K562 (cell line): ENCODE measurements around the gene TM7SF3.

ENCODE experiments used
- ADNP ChIP-seq: fragments of 200-800 bp; sonication (Bioruptor generic); IDR thresholded peaks from 2 replicates; pipeline ENCODE4 v1.6.1; 2016; ENCODE audit warnings: missing genetic modification characterization, missing compliant biosample characterization
- ATF2 ChIP-seq: sonication (generic); formaldehyde crosslinking; IDR thresholded peaks from 2 replicates; pipeline ENCODE4 v1.8.1; 2022; ENCODE audit warnings: missing genetic modification reagents
- CREB3 ChIP-seq: fragments of 450-650 bp; conservative IDR thresholded peaks from 2 replicates; pipeline ENCODE4 v1.6.1; 2016; ENCODE audit warnings: missing genetic modification characterization, low read depth, mild to moderate bottlenecking, missing compliant biosample characterization, moderate library complexity
- CTBP1 ChIP-seq: fragments of 450-650 bp; IDR thresholded peaks from 2 replicates; pipeline ENCODE4 v1.6.1; 2016; ENCODE audit warnings: borderline replicate concordance
- CTCF ChIP-seq, 3 experiments: IDR thresholded peaks in 2 of 3; conservative IDR thresholded peaks in 1 of 3; 2 replicates each; pipeline ENCODE4 v1.5.1; 2011 to 2012; ENCODE audit warnings: low read length in 3 of 3, mild to moderate bottlenecking in 3 of 3, control low read depth in 2 of 3, improper control_type of control experiment in 1 of 3, inconsistent platforms in 1 of 3, low read depth in 1 of 3, mixed read lengths in 1 of 3, moderate library complexity in 1 of 3; ENCODE audit not compliant: insufficient read depth in 2 of 3
- HDAC6 ChIP-seq: IDR thresholded peaks from 2 replicates; pipeline ENCODE4 v1.6.1; 2012; ENCODE audit warnings: low read depth, mild to moderate bottlenecking, control low read depth, inconsistent platforms, low read length, moderate library complexity
- HINFP ChIP-seq: fragments of 450-650 bp; conservative IDR thresholded peaks from 2 replicates; pipeline ENCODE4 v1.6.1; 2016; ENCODE audit warnings: missing genetic modification characterization, low read depth, mild to moderate bottlenecking, control low read depth, missing compliant biosample characterization
- NCOA1 ChIP-seq: fragments of 450-650 bp; IDR thresholded peaks from 2 replicates; pipeline ENCODE4 v1.6.1; 2016; ENCODE audit warnings: low read depth
- PHF20 ChIP-seq: fragments of 450-650 bp; IDR thresholded peaks from 2 replicates; pipeline ENCODE4 v1.6.1; 2018; ENCODE audit not compliant: partially characterized antibody
- PTRF ChIP-seq: fragments of 450-650 bp; IDR thresholded peaks from 2 replicates; pipeline ENCODE4 v1.6.1; 2016; ENCODE audit warnings: mild to moderate bottlenecking, missing genetic modification characterization, missing compliant biosample characterization
- ZNF3 ChIP-seq: fragments of 250-450 bp; sonication (Bioruptor Pico); IDR thresholded peaks from 2 replicates; pipeline ENCODE4 v1.5.0; 2021; ENCODE audit warnings: mild to moderate bottlenecking, moderate library complexity

GRCh38 chr12:27055966-27056365 is 41.8 kb upstream of the TM7SF3 start:
- TF ChIP-seq PTRF (tag): no peak
- no peak for TF ChIP-seq CTCF (IDR thresholded peaks at IDR 0.05 in 2 of 3, conservative IDR thresholded peaks at IDR 0.05 in 1 of 3; ENCODE audit: insufficient read depth in 2 of 3, low read depth in 1 of 3, low read length in 3 of 3)
- no peak for TF ChIP-seq NCOA1
- TF ChIP-seq HINFP: 0 out of 2 replicates have a peak, but pooled peaks have one; percentile 31
- TF ChIP-seq CTBP1: no peak
- TF ChIP-seq CREB3 (tag): no peak
- no peak for TF ChIP-seq ATF2 (CRISPR knock-in tag)
- no peak for TF ChIP-seq PHF20
- TF ChIP-seq ZNF3: no peak
- no peak for TF ChIP-seq HDAC6
- TF ChIP-seq ADNP (tag): no peak
